ENCODE measurements around the gene TEAD3. TPM values are rescaled to one million over a fixed set of nuclear protein-coding genes. Genes with fewer than 3 reads are reported as not detected.
"Not testable (repeated sequence)": the region's sequence is repeated elsewhere in the genome, so short reads cannot be mapped to it uniquely, and the experiment has no call there.

The TEAD3 gene
- total RNA-seq, 1 donor from 2014 or later = 43.4 TPM

DNA sequence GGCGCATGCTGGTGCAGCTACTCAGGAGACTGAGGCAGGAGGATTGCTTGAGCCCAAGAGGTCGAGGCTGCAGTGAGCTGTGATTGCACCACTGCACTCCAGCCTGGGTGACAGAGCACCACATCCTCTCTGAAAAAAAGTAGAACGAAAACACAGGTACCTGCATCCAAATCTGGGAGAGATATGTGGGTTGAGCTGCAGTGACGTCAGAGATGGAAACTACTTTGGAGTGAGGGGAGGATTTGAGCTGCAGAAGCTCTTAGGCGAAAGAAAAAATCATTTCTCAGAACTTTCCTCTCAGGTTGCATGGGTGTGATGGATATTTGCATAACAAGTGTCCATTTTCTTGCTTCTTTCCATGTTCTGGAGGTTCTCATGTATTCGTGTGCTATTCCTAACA is 19.8 kb upstream of the TEAD3 start:
- H3K27ac Mint-ChIP-seq = no peak overlapping the region
- DNase-seq (ENCODE audit: low spot score, unreplicated experiment) = no peak
- H3K4me3 Mint-ChIP-seq (ENCODE audit: low read depth) = no peak overlapping the region
- no peak for TF ChIP-seq CTCF (IDR thresholded peaks at IDR 0.05; ENCODE audit: unreplicated experiment)
- no peaks in the 10 kb centered on the region for H3K4me1 Mint-ChIP-seq (ENCODE audit: low read depth)
- no peaks in the 10 kb centered on the region for H3K9me3 Mint-ChIP-seq (ENCODE audit: low read depth)
- no peaks in the 10 kb centered on the region for H3K36me3 Mint-ChIP-seq (ENCODE audit: insufficient read depth)
- H3K27me3 Mint-ChIP-seq = peaks cover 7% of the 10 kb centered on the region

DNA sequence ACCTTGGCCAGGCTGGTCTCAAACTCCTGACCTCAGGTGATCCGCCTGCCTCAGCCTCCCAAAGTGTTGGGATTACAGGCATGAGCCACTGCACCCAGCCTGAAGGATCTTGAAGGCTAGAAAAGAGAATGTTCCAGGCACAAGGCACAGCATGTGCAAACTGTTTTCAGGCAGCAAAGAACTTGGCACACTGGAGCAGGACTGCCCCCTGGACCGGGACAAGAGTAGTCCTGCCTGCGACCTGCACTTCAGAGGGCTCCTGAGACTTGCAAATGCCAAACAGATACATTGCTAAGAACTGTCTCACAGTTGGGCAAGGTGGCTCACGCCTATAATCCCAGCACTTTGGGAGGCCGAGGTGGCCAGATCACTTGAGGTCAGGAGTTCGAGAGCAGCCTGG is 19.1 kb upstream of the TEAD3 start:
- H3K4me1 Mint-ChIP-seq (ENCODE audit: low read depth); H3K9me3 Mint-ChIP-seq (ENCODE audit: low read depth); H3K27ac Mint-ChIP-seq; DNase-seq (ENCODE audit: low spot score, unreplicated experiment); H3K4me3 Mint-ChIP-seq (ENCODE audit: low read depth); H3K36me3 Mint-ChIP-seq (ENCODE audit: insufficient read depth); H3K27me3 Mint-ChIP-seq: not testable (repeated sequence)

- Mint-ChIP-seq H3K4me1 (ENCODE audit: low read depth) (no peaks in the 10 kb centered on the region), H3K27me3 (peaks cover 13% of the 10 kb centered on the region), H3K27ac (no peak overlapping the region), H3K4me3 (ENCODE audit: low read depth) (no peak overlapping the region), H3K36me3 (ENCODE audit: insufficient read depth) (no peaks in the 10 kb centered on the region), H3K9me3 (ENCODE audit: low read depth) (no peaks in the 10 kb centered on the region)
- no peak for DNase-seq (ENCODE audit: low spot score, unreplicated experiment)
- no peak for TF ChIP-seq CTCF (IDR thresholded peaks at IDR 0.05; ENCODE audit: unreplicated experiment)
These were observed 17.7 kb upstream of the TEAD3 start for GRCh38 chr6:35514587-35514986.

DNA sequence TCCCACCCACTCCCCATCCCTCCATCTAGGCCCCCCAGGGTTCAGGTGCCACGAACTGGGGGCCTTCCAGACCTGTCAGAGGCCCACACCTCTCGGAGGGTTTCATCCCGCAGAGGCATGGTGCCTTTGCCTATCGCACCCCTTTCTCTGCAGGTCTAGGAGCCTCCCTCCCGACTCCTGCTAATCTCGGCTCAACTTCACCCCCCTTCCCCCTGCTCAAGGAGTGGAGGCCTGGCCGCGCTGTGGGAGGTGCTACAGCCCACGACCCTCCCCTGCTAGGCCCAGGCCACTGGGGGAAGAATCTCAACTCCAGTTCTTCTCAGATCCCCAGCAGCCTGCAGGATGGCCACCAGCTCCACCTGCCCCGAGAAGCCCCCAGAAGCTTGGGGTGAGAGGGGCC is 15.9 kb upstream of the TEAD3 start, which contains the start of gene TULP1:
Gene TULP1 (minus strand): TSS at position 157 of the 400 bp plus-strand sequence. CDS start 38 bp downstream, at position 119.
- Mint-ChIP-seq H3K4me1 (ENCODE audit: low read depth) (peaks cover 2% of the 10 kb centered on the region), H3K9me3 (ENCODE audit: low read depth) (no peaks in the 10 kb centered on the region), H3K27me3 (peaks cover 23% of the 10 kb centered on the region), H3K27ac (no peak within 1 kb of the TSS), H3K4me3 (ENCODE audit: low read depth) (no peak within 1 kb of the TSS), H3K36me3 (ENCODE audit: insufficient read depth) (no peaks in the 10 kb centered on the region)
- DNase-seq (ENCODE audit: low spot score, unreplicated experiment) = no peak
- no peak for TF ChIP-seq CTCF (IDR thresholded peaks at IDR 0.05; ENCODE audit: unreplicated experiment)

- Mint-ChIP-seq H3K27me3 (peaks cover 27% of the 10 kb centered on the region), H3K27ac (no peak overlapping the region), H3K9me3 (ENCODE audit: low read depth) (no peaks in the 10 kb centered on the region), H3K4me1 (ENCODE audit: low read depth) (peaks cover 2% of the 10 kb centered on the region), H3K4me3 (ENCODE audit: low read depth) (no peak overlapping the region), H3K36me3 (ENCODE audit: insufficient read depth) (no peaks in the 10 kb centered on the region)
- DNase-seq (ENCODE audit: low spot score, unreplicated experiment) = no peak
- no peak for TF ChIP-seq CTCF (IDR thresholded peaks at IDR 0.05; ENCODE audit: unreplicated experiment)
These were observed 15.1 kb upstream of the TEAD3 start for GRCh38 chr6:35512006-35512405.

DNA sequence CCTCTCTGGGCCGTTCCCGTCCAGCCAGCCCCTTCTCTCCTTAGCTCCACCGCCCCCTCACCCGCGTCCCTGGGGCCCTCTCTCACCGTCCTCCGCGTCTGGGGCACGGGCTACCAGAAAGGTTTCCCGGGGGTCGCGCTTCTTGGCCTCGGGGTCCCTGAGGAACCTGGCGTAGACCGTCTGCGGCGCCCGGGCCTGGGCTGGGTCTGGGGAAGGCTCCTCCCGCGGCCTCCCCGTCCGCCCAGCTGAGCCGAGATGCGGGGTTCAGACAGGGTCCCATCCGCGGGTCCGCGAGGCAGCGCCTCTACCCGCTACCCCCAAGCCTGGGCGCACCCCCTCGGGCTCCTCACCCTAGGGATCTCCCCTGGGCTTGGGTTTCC is 14.7 kb upstream of the TEAD3 start:
- Mint-ChIP-seq H3K36me3 (ENCODE audit: insufficient read depth) (no peaks in the 10 kb centered on the region), H3K4me1 (ENCODE audit: low read depth) (peaks cover 2% of the 10 kb centered on the region), H3K4me3 (ENCODE audit: low read depth) (no peak overlapping the region), H3K9me3 (ENCODE audit: low read depth) (no peaks in the 10 kb centered on the region), H3K27me3 (peaks cover 32% of the 10 kb centered on the region), H3K27ac (no peak overlapping the region)
- TF ChIP-seq CTCF (IDR thresholded peaks at IDR 0.05; ENCODE audit: unreplicated experiment) = no peak
- no peak for DNase-seq (ENCODE audit: low spot score, unreplicated experiment)

All from progenitor cell of endocrine pancreas (in vitro differentiated cells).